ENCODE data around the gene YIPF7.
A peak's percentile ranks its signal among the peaks of the same experiment; 100 is the strongest.

The YIPF7 gene

GRCh38 chr4:44651425-44651824, at the start of gene YIPF7:
Gene YIPF7 (minus strand): TSS chr4:44651625. CDS start chr4:44650100, 1,525 bp downstream.
- no peak for DNase-seq (ENCODE audit: low spot score)

DNA sequence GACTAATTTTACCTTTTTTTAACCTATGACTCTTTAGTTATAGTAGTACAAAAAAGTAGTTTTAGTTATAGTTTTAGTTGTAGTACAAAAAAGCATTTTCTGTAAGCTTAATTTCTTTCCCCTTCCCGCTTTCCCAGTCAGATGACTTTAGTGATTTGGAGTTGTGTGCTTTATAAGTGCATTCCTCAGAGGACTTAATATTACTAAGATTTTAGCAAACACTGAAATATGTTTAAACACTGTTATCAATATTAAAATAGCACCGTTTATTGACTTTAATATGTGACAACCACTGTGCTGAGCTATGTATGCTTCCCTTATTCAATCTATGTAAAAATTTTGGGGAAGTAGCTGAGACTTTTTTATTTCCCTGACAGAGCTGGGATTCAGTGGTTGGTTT, 49.6 kb upstream of the YIPF7 start:
- no peak for DNase-seq (ENCODE audit: low spot score)

DNA sequence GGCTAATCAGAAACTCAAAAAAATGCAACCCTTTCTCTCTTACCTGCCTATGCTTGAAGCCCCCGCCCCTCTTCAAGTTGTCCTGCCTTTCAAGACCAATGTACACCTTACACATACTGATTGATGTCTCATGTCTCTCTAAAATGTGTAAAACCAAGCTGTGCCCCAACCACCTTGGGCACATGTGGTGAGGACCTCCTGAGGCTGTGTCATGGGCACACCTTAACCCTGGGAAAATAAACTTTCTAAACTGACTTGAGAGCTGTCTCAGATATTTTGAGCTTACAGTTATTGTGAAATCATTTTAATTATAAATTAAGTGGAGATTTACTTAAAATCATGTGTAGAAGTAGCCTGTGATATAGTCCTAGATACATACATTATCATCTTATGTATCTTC, 49.0 kb upstream of the YIPF7 start:
- DNase-seq (ENCODE audit: low spot score): no peak

- no peak for DNase-seq (ENCODE audit: low spot score)
These were observed 33.2 kb upstream of the YIPF7 start for GRCh38 chr4:44684648-44685047.

DNA sequence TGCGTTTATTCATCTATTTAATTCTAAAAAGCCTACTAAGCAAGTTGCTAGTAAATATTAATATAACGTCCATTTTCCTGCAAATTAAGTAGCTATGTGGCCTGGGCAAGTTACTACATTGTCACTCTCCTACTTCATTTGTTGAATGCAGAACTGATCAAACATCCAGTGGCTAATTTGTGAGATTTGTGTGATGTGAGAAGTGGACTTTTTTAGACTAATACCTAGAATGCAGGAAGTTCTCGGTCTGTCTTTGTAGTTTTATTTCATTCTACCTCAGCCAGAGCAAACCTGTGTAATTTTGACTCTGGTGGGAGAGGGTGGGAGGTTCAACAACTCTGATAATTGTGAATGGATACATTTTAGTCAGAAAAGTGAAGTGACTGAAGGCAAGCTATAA, 27.6 kb upstream of the YIPF7 start:
- DNase-seq (ENCODE audit: low spot score): peak; percentile 1

GRCh38 chr4:44678094-44679041, 26.9 kb upstream of the YIPF7 start, which contains the start of gene GUF1:
Gene GUF1 (plus strand): TSS chr4:44678420. CDS start chr4:44678623, 203 bp downstream.
- peak; percentile 81 for DNase-seq (ENCODE audit: low spot score)

GRCh38 chr4:44675366-44675765, 23.9 kb upstream of the YIPF7 start:
- DNase-seq (ENCODE audit: low spot score): no peak

GRCh38 chr4:44674471-44674870, 23.0 kb upstream of the YIPF7 start:
- no peak for DNase-seq (ENCODE audit: low spot score)

DNA sequence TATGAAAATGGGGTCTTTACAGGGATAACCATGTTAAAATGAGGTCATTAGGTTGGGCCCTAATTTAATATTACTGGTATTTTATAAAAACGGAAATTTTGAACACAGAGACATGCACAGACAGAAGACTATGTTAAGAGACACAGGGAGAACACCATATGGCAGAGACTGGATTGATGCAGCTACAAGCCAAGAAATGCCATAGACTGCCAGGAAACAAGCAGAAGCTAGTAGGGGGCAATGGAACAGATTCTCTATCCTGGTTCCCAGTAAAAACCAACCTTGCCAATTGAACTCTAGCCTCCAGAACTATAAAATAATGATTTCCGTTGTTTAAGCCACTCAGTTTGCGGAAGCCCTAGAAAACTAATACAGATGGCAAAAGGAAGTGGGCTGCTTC, 20.2 kb upstream of the YIPF7 start:
- DNase-seq (ENCODE audit: low spot score): no peak

DNA sequence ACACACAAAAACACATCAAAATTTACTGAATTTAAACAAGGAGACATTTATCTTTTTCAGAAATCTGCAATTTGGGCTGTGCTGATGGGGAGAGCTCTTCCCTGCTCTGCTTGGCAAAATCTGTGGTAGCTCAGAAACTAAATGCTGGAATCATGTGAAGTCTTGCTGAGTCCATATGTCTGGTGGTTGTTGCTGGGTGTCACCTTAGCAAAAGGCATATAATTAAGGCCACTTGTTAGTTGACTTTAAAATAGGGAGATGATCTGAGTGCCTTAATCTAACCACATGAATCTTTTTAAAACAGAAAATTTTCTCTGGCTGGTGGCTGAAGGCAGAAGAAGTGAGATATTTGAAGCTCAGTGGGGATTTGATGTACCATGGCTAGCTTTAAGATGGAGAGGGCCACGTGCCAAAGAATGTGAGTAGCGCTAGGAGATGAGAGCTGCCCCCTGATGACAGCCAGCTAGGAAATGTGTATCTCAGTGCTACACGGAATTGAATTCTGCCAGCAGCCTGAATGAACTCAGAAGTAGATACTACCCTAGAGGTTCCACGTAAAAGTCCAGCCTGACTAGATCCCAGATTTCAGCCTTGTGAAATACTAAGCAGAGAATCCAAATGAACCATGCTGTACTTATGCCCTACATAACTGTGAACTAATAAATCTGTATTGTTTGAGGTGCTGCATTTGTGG, 19.2 kb upstream of the YIPF7 start:
- DNase-seq (ENCODE audit: low spot score): no peak

- DNase-seq (ENCODE audit: low spot score): no peak
These were observed 17.1 kb upstream of the YIPF7 start for GRCh38 chr4:44668526-44668925.

DNA sequence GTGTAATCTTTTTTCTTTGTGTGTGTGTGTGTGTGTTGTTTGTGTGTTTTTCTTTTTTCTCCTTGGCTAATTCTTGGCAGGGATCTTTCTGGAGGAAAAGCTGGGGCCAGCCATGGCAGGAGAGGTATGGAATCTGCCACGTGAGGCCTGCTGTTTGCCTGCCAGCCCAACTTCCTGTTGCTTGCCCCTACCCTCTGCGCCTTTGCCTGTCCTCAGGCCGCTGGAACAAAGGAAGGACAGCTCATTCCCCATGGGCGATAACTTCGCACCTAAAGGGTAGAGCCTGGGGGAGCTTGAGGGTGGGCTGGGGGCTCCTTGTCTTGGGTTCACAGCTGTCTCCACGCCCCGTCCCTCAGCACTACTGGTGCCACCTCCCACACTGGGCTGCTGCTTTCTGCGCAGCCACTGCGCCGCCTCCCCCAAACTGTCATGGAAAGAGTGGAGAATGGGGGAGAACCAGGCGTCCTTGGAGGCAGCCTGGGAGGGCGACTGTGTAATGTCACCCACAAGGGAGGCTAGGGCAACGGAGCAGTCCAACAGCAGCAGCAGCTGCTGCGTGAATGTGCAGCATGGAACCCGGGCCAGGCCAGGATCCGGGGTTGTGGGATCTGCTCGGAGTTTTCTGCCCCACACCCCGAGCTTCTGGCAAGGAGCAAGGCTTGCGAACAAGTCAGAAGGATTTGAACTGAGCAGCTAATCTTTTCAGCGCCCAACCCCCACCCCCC, 12.3 kb upstream of the YIPF7 start:
- DNase-seq (ENCODE audit: low spot score): no peak

DNA sequence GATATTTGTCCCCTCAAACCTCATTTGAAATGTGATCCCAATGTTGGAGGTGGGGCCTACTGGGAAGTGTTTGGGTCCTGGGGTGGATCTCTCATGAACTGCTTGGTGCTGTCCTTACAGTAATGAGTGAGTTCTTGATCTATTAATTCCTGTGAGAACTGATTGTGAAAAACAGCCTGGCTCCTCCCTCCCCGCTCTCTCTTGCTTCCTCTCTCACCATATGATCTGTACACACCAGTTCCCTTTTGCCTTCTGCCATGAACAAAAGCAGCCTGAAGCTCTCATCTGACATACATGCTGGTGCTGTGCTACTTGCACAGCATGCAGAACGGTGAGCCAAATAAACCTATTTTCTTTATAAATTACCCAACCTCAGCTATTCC, 11.2 kb upstream of the YIPF7 start:
- no peak for DNase-seq (ENCODE audit: low spot score)

GRCh38 chr4:44661940-44662622, 10.7 kb upstream of the YIPF7 start:
- no peak for DNase-seq (ENCODE audit: low spot score)

DNA sequence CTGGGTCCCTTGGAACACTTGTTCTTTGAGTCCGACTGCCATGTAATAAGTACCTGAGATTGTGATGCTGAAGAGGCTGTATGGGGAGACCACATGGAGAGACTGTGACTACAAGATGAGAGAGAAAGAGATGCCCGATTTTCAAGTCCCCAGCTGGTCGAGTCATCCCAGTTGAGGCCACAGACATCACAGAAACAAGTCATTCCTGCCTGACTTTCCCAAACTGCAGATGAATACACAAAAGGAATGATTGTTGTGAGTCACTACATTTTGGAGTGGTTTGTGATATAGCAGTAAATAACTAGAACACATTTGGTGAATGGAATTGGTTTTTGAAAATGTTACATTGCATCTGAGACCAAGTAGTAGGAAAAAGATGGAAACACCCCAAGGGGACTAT, 9.0 kb upstream of the YIPF7 start:
- no peak for DNase-seq (ENCODE audit: low spot score)

GRCh38 chr4:44652002-44652401, 577 bp upstream of the YIPF7 start:
- DNase-seq (ENCODE audit: low spot score): no peak

DNA sequence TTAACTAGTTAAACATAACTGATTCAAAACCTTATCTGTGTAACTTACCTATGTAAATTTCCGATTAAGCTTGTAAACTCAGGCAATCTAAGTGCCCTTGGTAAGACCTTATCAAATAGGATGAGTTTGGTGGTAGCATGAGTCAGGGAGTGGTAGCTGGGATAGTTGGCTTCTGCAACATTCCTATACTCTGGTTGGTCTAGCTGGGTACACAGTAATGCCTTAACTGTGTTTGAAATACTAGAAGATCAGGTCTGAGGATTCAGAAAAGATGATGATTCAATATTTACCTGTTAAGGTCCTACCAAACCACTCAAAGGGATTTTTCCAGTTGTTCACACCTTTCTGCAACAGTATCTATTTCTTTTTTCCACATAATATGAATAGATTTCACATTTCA, 5.3 kb downstream of the YIPF7 start:
- DNase-seq (ENCODE audit: low spot score): no peak

DNA sequence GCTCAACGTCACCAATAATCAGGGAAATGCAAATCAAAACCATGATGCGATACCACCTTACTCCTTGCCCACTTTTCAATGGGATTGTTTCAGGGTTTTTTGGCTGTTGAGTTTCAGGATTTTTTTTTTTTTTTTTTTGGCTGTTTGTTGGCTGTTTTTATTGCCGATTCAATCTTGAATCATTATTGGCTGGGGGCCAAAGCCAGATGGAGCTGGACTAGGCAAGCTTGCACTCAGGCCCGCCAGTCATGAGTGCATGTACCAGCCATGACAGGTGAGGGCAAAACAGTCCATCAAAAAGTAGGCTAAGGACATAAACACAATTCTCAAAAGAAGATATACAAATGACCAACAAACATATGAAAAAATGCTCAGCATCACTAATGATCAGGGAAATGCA, 13.3 kb downstream of the YIPF7 start:
- DNase-seq (ENCODE audit: low spot score): no peak

- DNase-seq (ENCODE audit: low spot score): no peak
These were observed 18.7 kb downstream of the YIPF7 start for GRCh38 chr4:44632733-44633132.

DNA sequence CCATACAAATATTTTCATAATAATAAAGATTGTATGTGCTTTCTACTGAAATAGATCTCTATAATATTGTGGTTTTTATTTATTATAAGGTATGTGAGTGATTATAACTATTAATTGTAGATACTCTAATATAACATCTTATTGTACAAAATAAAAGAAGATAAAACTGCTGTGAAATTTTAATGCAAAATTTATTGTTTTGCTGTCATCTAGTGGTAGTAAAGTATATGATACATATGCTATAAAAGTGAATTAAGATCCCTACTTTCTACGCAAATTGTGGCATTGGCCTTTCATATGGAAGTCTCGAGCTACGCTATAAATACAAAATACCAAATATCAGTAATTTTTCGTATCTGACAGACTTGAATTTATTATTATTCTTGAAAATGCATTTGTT, 19.3 kb downstream of the YIPF7 start:
- DNase-seq (ENCODE audit: low spot score): no peak

- peak; percentile 45 for DNase-seq (ENCODE audit: low spot score)
These were observed 22.1 kb downstream of the YIPF7 start for GRCh38 chr4:44629280-44629866.

DNA sequence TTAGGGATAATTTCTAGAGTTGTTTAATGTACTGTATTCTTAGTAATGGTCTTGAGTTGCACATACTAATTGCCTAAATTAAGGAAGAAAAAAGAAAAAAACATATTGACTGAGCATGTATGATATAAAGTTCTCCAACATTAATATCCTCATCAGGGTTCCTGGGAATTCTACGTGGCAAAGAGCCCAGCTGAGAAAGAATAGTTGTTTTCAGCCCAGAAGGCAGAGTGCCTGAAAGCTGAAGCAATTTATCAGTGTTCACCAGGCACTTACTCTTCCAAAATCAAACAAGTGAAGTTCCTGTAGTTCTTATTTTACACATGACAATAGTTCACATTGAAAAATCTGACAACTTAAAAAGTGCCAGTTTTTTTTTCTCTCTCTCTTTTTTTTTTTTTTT, 27.7 kb downstream of the YIPF7 start:
- no peak for DNase-seq (ENCODE audit: low spot score)

Data from SW480 (cell line).